ENCODE data around the gene BICD1.

BICD1 gene

DNA sequence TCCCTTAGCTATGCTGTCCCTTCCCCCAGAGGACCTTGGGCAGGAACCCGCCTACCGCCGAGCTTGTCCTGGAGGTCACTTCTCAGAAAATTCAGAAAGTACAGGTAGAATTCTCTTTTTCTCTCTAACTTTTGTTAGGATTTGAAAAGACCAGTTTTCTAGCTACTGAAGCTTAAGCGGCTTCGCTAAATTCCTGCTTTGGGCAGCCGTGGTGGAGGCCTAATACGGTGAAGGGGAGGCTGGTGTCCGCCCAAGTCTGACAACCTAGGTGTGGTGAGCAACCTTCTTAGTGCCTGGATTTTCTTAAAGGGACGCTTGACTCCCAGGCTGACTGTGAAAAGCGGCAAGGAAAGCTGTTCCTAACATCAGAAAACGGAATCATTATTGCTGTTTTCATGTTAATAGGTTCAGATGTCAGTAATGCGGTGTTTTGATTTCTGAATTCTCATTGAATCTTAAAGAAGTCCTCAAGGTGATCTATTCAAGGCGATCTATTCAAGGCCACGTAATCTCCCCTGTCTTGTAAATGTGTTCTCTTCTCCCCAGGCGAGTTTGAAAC is 293.5 kb downstream of the BICD1 start:
- H2AFZ ChIP-seq (ENCODE audit: low read length, unreplicated experiment): peak overlapping the region; percentile 86
- peaks cover 15% of the 10 kb centered on the region for H3K4me1 ChIP-seq (ENCODE audit: control insufficient read depth, insufficient read depth, low read length, unreplicated experiment)
- H3K27ac ChIP-seq (ENCODE audit: low read depth, low read length): no peak overlapping the region

GRCh38 chr12:32400866-32401265 is 294.2 kb downstream of the BICD1 start:
- Histone ChIP-seq H3K27me3 (ENCODE audit: insufficient read depth, low read length) (no peaks in the 10 kb centered on the region), H3K4me3 (ENCODE audit: low read depth, low read length) (peak overlapping the region; percentile 76), H2AFZ (ENCODE audit: low read length, unreplicated experiment) (peak overlapping the region; percentile 86), H3K4me1 (ENCODE audit: control insufficient read depth, insufficient read depth, low read length, unreplicated experiment) (peaks cover 15% of the 10 kb centered on the region), H3K79me2 (ENCODE audit: control insufficient read depth, insufficient read depth, low read length, unreplicated experiment) (peaks cover 9% of the 10 kb centered on the region), H3K36me3 (ENCODE audit: insufficient read depth, low read length) (no peaks in the 10 kb centered on the region), H3K27ac (ENCODE audit: low read depth, low read length) (no peak overlapping the region)

More for the DNA sequence above, 293.5 kb downstream of the BICD1 start:
- peak overlapping the region; percentile 76 for H3K4me3 ChIP-seq (ENCODE audit: low read depth, low read length)
- peaks cover 9% of the 10 kb centered on the region for H3K79me2 ChIP-seq (ENCODE audit: control insufficient read depth, insufficient read depth, low read length, unreplicated experiment)
- H3K36me3 ChIP-seq (ENCODE audit: insufficient read depth, low read length): no peaks in the 10 kb centered on the region
- H3K27me3 ChIP-seq (ENCODE audit: insufficient read depth, low read length): no peaks in the 10 kb centered on the region

DNA sequence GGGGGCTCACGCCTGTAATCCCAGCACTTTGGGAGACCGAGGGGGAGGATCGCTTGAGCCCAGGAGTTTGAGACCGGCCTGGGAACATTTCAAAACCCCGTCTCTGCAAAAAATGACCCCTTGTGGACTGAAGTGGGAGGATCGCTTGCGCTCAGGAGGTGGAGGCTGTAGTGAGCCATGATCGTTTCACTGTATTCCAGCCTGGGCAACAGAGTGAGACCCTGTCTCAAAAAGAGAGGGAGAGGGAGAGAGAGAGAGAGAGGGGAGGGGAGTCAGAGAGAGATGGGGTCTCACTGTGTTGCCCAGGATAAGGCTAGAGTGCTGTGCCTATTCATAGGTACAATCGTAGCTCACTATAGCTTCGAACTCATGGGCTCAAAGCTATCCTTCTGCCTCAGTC is 295.5 kb downstream of the BICD1 start:
- Histone ChIP-seq H2AFZ (ENCODE audit: low read length, unreplicated experiment) (no peak overlapping the region), H3K4me3 (ENCODE audit: low read depth, low read length) (no peak overlapping the region), H3K79me2 (ENCODE audit: control insufficient read depth, insufficient read depth, low read length, unreplicated experiment) (peaks cover 9% of the 10 kb centered on the region), H3K27ac (ENCODE audit: low read depth, low read length) (no peak overlapping the region), H3K36me3 (ENCODE audit: insufficient read depth, low read length) (no peaks in the 10 kb centered on the region), H3K27me3 (ENCODE audit: insufficient read depth, low read length) (no peaks in the 10 kb centered on the region), H3K4me1 (ENCODE audit: control insufficient read depth, insufficient read depth, low read length, unreplicated experiment) (peaks cover 15% of the 10 kb centered on the region)

- Histone ChIP-seq H3K4me1 (ENCODE audit: control insufficient read depth, insufficient read depth, low read length, unreplicated experiment) (peaks cover 15% of the 10 kb centered on the region), H3K27me3 (ENCODE audit: insufficient read depth, low read length) (no peaks in the 10 kb centered on the region), H3K4me3 (ENCODE audit: low read depth, low read length) (no peak overlapping the region), H3K79me2 (ENCODE audit: control insufficient read depth, insufficient read depth, low read length, unreplicated experiment) (peaks cover 9% of the 10 kb centered on the region), H2AFZ (ENCODE audit: low read length, unreplicated experiment) (no peak overlapping the region), H3K27ac (ENCODE audit: low read depth, low read length) (no peak overlapping the region), H3K36me3 (ENCODE audit: insufficient read depth, low read length) (no peaks in the 10 kb centered on the region)
These were observed 296.3 kb downstream of the BICD1 start for GRCh38 chr12:32402946-32403345.

DNA sequence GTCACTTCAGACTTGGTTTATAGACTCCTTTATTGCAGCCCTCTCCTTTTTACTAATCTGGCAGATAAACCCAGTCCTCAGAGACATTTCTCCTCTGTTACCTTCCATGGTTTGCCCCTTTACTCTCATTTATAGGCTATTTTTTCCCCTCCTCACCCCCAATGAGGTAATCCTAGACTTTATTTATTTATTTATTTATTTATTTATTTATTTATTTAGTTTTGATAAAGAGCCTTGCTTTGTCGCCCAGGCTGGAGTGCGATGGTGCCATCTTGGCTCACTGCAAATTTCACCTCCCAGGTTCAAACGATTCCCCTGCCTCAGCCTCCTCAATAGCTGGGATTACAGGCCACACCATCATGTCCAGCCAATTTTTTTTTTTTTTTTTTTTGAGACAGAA is 301.1 kb downstream of the BICD1 start:
- Histone ChIP-seq H3K4me3 (ENCODE audit: low read depth, low read length) (no peak overlapping the region), H3K79me2 (ENCODE audit: control insufficient read depth, insufficient read depth, low read length, unreplicated experiment) (peaks cover 4% of the 10 kb centered on the region), H3K36me3 (ENCODE audit: insufficient read depth, low read length) (no peaks in the 10 kb centered on the region), H2AFZ (ENCODE audit: low read length, unreplicated experiment) (no peak overlapping the region), H3K27ac (ENCODE audit: low read depth, low read length) (no peak overlapping the region), H3K27me3 (ENCODE audit: insufficient read depth, low read length) (no peaks in the 10 kb centered on the region), H3K4me1 (ENCODE audit: control insufficient read depth, insufficient read depth, low read length, unreplicated experiment) (peaks cover 5% of the 10 kb centered on the region)

GRCh38 chr12:32413412-32413811 is 306.8 kb downstream of the BICD1 start:
- no peaks in the 10 kb centered on the region for H3K36me3 ChIP-seq (ENCODE audit: insufficient read depth, low read length)
- no peak overlapping the region for H3K27ac ChIP-seq (ENCODE audit: low read depth, low read length)
- H2AFZ ChIP-seq (ENCODE audit: low read length, unreplicated experiment): no peak overlapping the region
- no peak overlapping the region for H3K4me3 ChIP-seq (ENCODE audit: low read depth, low read length)
- H3K4me1 ChIP-seq (ENCODE audit: control insufficient read depth, insufficient read depth, low read length, unreplicated experiment): no peaks in the 10 kb centered on the region
- no peaks in the 10 kb centered on the region for H3K27me3 ChIP-seq (ENCODE audit: insufficient read depth, low read length)
- H3K79me2 ChIP-seq (ENCODE audit: control insufficient read depth, insufficient read depth, low read length, unreplicated experiment): no peaks in the 10 kb centered on the region

DNA sequence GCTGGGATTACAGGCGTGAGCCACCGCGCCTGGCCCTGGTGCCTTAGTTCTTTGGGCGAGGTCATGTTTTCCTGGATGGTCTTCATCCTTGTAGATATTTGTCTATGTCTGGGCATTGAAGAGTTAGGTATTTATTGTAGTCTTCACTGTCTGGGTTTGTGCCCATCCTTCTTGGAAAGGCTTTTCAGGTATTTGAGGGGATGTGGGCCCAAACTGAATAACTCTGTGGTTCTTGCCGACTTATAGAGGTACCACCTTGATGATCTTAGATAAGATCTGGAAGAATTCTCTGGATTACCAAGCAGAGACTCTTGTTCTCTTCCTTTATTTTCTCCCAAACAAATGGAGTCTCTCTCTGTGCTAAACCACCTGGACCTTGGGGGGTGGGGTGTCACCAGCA is 311.6 kb downstream of the BICD1 start:
- no peak overlapping the region for H3K27ac ChIP-seq (ENCODE audit: low read depth, low read length)
- H3K79me2 ChIP-seq (ENCODE audit: control insufficient read depth, insufficient read depth, low read length, unreplicated experiment): no peaks in the 10 kb centered on the region
- H3K27me3 ChIP-seq (ENCODE audit: insufficient read depth, low read length): no peaks in the 10 kb centered on the region

DNA sequence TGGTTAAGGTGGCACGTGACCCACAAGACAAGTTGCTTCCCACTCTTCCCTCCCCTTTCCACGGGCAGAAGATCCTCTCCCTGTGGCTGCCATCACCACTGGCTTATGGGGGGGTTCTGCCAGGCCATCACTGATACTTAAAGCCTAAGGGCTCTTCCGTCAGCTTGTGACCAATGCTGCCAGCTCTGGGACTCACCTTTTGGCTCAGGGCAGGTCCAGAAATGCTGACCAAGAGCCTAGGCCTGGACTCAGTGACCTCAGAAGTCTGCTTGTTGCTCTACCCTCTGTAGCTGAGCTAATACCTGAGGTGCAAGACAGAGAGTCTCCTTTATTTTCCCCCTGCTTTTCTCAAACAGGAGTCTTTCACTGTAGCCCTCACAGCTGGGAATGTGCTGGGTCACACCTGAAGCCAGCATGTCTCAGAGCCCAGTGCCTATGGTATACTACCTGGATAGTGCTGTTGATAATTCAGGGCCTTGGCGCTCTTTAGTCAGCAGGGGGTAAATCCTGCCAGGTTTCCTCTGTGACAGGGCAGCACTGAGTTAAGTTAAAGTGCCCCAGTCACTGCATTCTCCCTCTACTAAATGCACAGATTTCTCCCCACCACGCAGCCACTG is 312.4 kb downstream of the BICD1 start:
- Histone ChIP-seq H3K27me3 (ENCODE audit: insufficient read depth, low read length) (no peaks in the 10 kb centered on the region), H3K79me2 (ENCODE audit: control insufficient read depth, insufficient read depth, low read length, unreplicated experiment) (peaks cover 3% of the 10 kb centered on the region), H3K27ac (ENCODE audit: low read depth, low read length) (no peak overlapping the region), H3K4me1 (ENCODE audit: control insufficient read depth, insufficient read depth, low read length, unreplicated experiment) (peaks cover 16% of the 10 kb centered on the region), H2AFZ (ENCODE audit: low read length, unreplicated experiment) (no peak overlapping the region), H3K36me3 (ENCODE audit: insufficient read depth, low read length) (no peaks in the 10 kb centered on the region), H3K4me3 (ENCODE audit: low read depth, low read length) (no peak overlapping the region)

More for the DNA sequence above, 311.6 kb downstream of the BICD1 start:
- Histone ChIP-seq H3K36me3 (ENCODE audit: insufficient read depth, low read length) (no peaks in the 10 kb centered on the region), H2AFZ (ENCODE audit: low read length, unreplicated experiment) (no peak overlapping the region), H3K4me3 (ENCODE audit: low read depth, low read length) (no peak overlapping the region), H3K4me1 (ENCODE audit: control insufficient read depth, insufficient read depth, low read length, unreplicated experiment) (peaks cover 16% of the 10 kb centered on the region)

- H3K79me2 ChIP-seq (ENCODE audit: control insufficient read depth, insufficient read depth, low read length, unreplicated experiment): peaks cover 3% of the 10 kb centered on the region
- H3K27ac ChIP-seq (ENCODE audit: low read depth, low read length): no peak overlapping the region
These were observed 312.9 kb downstream of the BICD1 start for GRCh38 chr12:32419520-32419960.

GRCh38 chr12:32420356-32420755 is 313.7 kb downstream of the BICD1 start:
- no peaks in the 10 kb centered on the region for H3K27me3 ChIP-seq (ENCODE audit: insufficient read depth, low read length)
- H3K27ac ChIP-seq (ENCODE audit: low read depth, low read length): no peak overlapping the region
- H3K4me3 ChIP-seq (ENCODE audit: low read depth, low read length): no peak overlapping the region
- H2AFZ ChIP-seq (ENCODE audit: low read length, unreplicated experiment): no peak overlapping the region
- H3K36me3 ChIP-seq (ENCODE audit: insufficient read depth, low read length): no peaks in the 10 kb centered on the region
- H3K79me2 ChIP-seq (ENCODE audit: control insufficient read depth, insufficient read depth, low read length, unreplicated experiment): peaks cover 3% of the 10 kb centered on the region
- H3K4me1 ChIP-seq (ENCODE audit: control insufficient read depth, insufficient read depth, low read length, unreplicated experiment): peaks cover 16% of the 10 kb centered on the region

More at GRCh38 chr12:32419520-32419960, 312.9 kb downstream of the BICD1 start:
- H3K36me3 ChIP-seq (ENCODE audit: insufficient read depth, low read length): no peaks in the 10 kb centered on the region
- no peaks in the 10 kb centered on the region for H3K27me3 ChIP-seq (ENCODE audit: insufficient read depth, low read length)
- no peak overlapping the region for H2AFZ ChIP-seq (ENCODE audit: low read length, unreplicated experiment)
- H3K4me1 ChIP-seq (ENCODE audit: control insufficient read depth, insufficient read depth, low read length, unreplicated experiment): peaks cover 16% of the 10 kb centered on the region
- H3K4me3 ChIP-seq (ENCODE audit: low read depth, low read length): no peak overlapping the region

DNA sequence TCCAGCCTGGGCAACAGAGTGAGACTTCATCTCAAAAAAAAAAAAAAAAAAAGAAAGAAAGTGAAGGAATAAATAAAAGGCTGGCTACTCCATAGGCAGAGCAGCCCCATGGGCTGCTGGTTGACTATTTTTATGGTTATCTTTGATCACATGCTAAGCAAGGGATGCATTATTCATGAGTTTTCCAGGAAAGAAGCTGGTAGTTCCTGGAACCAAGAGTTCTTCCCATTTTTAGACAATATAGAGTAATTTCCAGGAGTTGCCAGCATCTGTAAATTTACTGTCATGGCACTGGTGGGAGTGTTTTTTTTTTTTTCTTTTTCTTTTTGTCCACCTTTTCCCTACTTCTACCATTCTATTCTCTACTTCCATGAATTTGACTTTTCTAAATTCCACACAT is 316.9 kb downstream of the BICD1 start:
- Histone ChIP-seq H3K4me1 (ENCODE audit: control insufficient read depth, insufficient read depth, low read length, unreplicated experiment) (peaks cover 16% of the 10 kb centered on the region), H2AFZ (ENCODE audit: low read length, unreplicated experiment) (no peak overlapping the region), H3K4me3 (ENCODE audit: low read depth, low read length) (no peak overlapping the region), H3K27ac (ENCODE audit: low read depth, low read length) (no peak overlapping the region), H3K36me3 (ENCODE audit: insufficient read depth, low read length) (no peaks in the 10 kb centered on the region), H3K27me3 (ENCODE audit: insufficient read depth, low read length) (no peaks in the 10 kb centered on the region), H3K79me2 (ENCODE audit: control insufficient read depth, insufficient read depth, low read length, unreplicated experiment) (peaks cover 3% of the 10 kb centered on the region)
